Occipital lobe (tissue), 2 donors: ENCODE results near the gene PIGC. TPM values are rescaled to one million over a fixed set of nuclear protein-coding genes. Genes with fewer than 3 reads are reported as not detected.

Experiments used
- DNase-seq: peaks from one replicate; lab custom pipeline; 2025; lab: John Stamatoyannopoulos, UW
- total RNA-seq: library from RNA; depleted of rRNA; stranded (reverse); fragments of >200 nt; gene quantifications from one replicate; pipeline ENCODE4 v1.2.3, GENCODE V29; 2014

The PIGC gene
- total RNA-seq: 30.7 TPM

DNA sequence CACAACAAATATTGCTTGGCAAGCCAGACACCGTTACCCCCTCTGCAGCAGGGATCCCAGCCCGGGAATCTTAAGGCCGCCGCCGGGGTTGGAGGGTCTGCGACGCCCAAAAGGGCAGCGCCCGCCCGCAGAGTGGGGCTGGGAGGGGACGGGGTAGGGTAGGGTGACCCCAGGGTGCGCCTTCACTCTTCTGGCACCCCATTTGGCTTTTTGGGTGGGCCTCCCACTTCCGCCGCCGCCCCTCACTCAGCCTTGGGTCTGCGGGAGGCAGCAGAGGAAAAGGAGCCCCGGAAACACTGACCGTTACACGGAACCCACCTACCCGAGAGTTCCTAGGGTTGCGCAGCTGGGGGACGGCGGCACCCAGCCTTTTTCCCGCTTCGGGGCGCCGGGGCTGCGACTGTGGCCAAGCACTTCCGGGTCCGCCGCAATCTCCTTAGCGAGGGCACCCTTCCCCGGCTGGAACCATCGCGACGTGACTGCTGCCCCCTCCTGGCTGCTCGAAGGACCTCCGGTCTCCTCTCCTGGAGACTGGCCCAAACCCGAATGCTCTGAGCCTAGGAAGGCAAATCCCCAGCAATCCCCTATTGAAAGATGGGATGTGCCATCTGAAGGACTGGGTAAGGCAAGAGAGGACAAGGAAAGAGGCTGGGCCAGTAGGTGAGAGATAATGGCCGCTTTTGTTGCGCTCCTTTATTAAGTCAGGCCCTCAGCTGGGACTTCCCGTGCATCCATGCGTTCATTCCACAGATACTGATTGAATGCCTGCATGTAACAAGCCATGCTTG lies at the start of gene PIGC:
PIGC (minus strand) TSS at position 404 of the 788 bp plus-strand sequence. CDS start 1,447 bp downstream, outside the sequence.
- peak; percentile 88 for DNase-seq

DNA sequence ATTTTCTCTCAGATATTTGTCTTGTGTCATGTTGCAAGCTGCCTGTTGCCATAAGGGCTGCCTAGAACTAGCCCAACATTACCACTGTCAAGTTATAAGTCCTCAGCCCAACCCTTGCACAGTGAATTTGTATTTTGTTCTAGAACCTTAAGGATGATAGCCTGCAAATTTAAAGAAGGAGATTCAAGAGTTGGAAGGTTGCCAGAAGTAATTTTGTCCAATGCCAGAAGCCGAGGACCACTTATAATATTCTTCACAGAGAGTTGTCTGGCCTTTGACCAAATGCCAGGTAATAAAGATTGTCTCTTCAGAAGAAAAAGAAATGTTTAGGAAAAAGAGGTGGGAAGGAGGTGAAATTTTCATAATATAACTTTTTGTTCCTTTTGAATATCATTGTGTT lies 48.6 kb upstream of the PIGC start:
- no peak for DNase-seq

DNA sequence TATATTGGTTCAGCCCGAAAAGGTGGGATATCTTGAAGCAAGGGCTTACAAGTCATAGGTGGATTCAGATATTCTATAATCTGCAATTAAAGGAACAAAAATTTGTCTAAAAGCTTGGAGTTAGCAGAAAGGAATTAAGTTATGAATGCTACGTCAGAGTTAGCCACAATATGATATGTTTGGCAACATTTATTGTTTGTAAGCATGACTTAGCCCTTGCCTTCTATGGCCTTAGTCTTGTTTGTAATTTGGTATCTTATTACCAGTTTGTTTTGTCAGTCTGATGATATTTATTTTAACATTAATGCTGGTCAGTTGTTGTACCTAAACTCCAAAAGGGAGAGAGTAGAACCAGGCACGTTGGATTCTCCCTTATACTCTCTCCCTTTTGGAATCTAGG lies 46.0 kb upstream of the PIGC start:
- DNase-seq: no peak

DNA sequence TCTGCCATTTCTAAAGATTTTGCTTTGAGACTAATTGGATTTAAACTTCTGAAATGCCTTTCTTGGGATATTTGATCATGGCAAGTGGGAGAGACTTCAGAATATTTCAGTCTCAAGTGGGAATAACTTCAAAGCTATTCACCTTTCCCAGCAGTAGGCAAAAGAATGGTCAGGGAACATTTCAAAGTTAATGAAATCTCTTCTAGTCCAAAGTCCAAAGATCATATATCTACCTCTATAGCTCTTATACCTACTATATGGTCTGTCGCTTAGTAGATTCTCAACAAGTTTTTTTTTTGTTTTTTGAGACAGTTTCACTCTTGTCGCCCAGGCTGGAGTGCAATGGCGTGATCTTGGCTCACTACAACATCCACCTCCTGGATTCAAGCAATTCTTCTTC lies 44.5 kb upstream of the PIGC start:
- DNase-seq: no peak

DNA sequence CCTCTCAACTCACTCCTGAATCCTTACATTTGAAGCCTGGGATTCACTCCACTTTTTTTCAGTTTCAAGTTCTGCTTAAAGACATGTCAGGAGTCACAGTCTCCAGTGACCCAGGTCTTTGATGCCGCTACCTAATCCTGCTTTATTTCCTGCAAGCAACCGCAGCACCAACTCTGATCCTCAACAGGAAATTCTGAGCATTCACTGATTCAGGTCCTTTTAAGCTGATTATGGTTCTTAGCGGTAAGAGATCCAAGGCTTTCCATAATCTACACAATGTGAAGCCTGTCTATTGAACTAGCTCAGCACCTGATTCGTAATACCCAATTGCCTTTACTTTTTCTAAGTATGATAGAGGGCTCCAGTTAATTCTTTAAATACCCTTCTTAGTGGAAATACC lies 43.7 kb upstream of the PIGC start:
- DNase-seq: no peak

DNA sequence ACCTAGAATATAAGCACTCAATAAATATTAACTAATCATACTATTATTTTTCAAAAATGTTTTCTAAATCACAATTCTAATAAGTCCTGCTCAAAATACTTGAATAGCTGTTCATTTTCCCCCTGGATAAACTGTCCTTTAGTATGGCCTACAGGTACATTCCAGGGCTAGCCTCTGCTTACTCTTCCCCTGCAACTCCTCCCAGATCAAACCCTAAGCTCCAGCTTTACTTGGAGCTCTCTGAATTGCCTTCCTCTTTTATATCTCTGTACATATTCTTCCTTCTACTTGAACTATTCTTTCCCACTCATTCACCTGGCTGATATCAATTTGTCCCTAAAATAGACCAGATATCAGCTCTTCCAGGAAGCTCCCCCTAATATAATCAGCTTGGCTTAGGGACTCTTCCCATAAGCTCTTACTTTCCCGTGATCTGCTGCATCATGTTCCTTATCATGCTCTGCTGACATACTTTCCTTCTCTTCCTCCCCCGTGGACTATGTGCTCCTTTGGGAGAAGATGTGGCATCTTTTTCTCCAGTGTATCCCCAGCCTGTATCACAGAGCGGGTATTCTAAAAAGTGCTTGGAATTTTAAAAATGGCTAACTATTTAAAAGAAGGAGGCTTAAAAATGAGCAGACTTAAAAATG lies 43.1 kb upstream of the PIGC start:
- DNase-seq: no peak

DNA sequence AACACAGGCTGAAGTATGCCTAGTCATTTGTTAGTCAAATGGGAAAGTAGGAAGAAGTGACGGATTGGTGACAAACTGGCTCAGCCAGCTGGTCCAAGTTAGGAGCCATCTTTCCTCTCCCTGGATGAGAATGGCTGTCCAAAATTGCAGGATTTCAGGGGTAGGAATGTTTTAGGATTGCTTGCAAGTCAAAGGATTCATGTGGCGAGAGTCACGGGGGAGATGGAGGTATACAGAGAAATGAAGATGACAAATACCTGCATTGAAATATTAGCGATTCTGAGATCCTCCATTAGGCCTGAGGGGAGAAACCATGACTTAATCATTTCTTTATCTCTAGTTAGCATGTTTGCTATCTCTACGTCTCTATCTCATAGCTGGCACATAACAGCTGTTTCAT lies 41.8 kb upstream of the PIGC start:
- no peak for DNase-seq

DNA sequence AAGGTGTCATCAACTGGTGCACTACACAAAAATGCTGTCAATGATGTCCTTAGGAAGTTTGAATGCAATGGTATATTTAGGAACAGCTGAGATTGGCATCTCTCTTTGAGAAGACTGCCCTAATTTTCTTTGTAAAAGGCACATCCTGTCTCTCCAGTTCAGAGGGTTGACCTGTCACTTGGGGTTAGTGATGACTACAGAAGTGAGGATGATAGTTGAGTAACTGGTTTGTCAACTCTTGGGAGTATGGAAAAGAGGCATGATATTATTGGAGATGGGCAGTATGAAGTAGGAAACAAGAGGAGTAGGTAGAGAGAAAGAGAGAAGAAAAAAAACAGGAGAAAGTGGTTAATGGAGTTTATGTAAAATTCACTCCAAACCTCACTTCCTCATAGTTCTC lies 40.4 kb upstream of the PIGC start:
- no peak for DNase-seq

DNA sequence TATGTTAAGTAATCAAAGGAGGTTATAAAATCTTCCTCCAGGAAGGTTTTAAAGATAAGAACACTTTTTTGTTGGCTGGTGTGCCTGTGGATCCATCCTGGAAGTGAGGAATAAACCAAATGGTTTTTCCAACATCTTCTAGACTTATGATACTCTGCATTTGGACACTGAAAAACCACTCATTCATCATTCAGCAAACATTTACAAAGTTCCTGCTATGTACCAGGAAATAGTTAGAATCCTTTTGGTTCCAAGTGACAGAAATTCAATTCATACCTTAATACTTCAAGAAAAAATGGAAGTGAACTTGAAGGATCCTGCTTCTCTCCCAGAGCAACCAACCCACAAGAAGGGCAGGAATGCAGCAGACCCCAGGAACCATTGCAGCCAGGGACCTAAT lies 39.6 kb upstream of the PIGC start:
- no peak for DNase-seq

DNA sequence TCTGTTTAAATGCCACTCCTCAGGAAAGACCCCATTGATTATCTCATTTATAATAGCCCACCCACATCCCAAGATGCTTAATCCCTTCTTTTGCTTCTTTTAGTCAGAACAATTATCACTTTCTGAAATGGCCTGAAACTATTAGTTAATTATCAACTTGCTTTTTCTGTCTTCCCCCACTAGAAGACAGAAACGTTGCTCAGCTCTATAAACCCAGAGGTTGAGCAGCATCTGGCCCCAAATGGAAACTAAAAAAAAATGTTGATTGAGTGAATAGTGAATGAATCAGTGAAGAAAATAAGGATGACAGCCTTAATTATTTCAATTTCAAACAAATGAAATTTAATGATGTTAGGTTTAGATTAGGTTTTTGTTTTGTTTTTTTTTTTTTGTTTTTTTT lies 38.2 kb upstream of the PIGC start:
- DNase-seq: no peak

DNA sequence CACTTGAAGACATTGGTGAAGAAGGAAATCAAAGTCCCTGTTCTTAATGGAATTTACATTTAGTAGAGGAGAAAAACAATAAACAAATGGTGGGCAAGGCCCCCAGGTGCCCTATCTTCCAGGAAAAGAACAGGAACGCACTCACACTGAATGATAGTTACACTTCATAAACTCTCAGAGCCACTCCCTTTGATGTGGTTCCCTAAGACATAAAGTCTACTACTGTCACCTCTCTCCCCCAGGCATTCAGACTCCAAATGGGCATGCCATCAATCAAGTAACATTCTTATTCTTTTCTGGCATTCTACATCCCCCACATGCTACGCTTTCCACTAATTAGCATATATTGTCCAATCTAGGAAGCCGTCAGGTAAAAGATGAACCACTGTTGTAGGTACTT lies 36.6 kb upstream of the PIGC start:
- no peak for DNase-seq

DNA sequence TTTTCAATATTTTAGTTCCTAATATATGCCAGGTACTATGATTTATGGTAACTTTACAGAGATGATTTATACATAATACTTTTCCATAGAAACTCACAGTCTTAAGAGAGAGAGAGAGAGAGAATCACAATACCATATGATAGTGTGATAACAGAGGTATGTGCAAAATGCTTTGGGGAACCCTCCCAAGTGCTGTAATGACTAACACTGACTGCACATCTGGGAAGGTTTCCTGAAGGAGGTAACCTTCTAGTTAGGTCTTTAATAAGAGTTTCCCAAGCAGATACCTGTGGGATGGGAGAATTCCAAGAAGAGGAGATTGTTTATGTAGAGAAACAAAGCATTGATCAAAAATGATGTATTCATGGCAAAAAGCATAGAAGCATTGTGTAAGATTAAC lies 34.6 kb upstream of the PIGC start:
- DNase-seq: no peak

DNA sequence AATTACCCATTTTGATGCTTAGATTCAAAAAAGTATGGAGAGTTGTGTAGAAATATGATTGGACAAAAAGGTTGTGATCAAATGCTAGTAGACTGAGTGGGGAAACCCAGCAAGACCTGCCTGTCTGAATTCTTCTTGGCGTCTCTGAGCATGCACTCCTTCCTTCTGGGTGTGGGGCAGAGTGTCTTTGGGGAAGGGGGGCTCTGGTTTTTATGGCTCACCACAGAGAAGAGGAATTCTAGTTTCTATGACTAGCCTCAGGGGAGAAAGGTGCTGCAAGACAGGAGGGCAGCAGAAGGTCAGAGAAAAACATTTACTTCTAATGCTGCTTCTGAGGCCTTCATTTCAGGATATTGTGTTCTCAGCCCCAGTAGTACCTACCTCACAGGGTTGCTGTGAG lies 33.9 kb upstream of the PIGC start:
- no peak for DNase-seq

DNA sequence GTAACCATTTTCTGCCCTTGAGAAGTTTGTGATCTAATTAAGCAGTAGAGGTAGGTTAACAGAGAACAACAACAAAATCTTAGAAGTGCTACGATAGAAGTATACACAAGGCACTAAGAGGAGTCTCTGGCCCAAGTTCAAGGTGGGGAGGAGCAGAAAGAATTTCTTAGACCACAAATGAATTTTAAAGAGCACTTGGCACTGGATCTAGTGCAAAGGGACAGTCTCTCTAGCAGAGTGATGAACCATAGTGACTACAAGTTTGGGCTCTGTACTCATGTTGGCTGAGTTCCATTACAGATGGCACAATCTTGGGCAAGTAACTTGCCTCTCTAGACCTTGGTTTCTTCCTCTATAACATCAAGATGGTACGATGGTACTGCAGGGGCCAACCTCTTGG lies 33.3 kb upstream of the PIGC start:
- no peak for DNase-seq

DNA sequence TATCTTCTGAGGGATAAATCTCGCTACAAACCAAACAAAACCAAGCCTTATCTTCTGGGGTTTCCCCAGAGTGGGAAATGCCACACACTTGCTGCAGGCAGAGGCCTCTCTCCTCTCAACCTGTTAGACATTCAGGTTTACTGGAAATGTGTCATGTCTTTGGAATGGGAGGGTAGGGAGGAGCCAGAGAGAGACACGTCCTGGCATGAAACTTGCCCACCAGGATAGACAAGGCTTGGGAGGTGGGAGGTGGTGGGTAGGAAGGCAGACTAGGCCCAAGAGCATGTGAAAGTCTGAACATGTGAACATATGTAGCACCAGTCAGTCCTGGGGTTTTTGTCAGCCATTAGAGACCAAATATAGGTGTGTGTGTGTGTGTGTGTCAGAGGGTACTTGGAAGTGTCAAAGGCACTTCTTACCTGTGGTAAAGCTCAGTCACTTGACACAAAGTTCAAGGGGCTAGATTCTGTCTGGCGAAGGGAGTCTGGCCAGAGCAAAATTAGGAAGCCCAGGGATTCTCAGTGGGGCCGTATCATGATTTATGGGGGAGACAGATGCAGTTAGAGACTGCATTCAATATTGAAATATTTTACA lies 32.4 kb upstream of the PIGC start:
- DNase-seq: no peak

DNA sequence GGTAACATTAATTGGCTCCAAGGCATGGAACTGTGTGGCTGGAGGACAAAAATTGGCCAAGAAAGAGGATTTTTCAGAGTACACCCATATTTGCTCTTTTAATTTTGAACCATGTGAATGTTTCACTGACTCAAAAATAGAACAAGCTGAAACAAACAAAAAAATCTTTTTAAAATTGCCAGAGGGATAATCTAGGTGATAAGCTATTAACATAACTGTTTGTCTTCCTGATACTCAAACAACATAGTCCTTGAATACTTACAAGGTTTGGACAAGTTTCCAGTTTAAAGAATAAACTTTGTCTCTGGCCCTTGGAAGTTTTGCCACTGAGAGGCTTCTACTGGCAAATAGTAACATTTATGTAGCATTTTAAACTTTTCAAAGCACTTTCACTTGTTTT lies 30.0 kb upstream of the PIGC start:
- no peak for DNase-seq

DNA sequence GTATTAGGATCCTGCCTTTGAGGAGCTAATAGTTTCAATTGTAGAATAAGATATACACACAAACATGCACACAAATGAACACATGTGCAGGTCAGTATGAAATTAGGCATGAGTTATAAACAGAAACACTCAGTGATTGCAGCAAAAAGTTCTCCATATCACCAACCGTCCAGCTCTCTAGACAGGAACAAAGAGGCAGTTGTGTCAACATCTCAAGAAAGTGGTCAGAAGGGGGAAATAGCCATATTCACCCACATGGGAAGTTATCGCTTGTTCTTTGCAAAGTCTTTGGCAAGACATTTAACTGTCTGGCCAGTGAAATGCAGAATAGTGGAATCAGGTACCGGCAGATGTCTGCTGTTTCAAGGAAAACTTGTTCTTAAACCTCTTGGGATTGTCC lies 29.4 kb upstream of the PIGC start:
- no peak for DNase-seq

DNA sequence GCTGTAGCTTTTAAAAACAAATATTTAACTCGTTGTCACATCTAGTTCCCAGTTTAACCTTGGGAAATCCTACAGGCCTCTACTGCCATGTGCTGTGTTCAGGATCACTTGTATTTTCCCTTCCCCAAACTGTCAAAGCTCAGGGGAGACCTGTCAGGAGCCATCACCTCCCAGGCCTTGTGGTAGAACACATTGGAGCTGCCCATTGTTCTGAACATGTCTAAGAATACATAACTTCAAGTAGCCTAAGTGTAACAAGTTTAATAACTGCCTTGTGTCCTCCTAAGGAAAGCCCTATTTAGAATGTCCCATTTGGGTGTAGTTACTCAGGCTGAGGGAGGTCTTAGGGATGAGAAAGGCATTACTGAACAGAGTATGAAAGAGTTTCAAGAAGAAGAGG lies 28.6 kb upstream of the PIGC start:
- no peak for DNase-seq

DNA sequence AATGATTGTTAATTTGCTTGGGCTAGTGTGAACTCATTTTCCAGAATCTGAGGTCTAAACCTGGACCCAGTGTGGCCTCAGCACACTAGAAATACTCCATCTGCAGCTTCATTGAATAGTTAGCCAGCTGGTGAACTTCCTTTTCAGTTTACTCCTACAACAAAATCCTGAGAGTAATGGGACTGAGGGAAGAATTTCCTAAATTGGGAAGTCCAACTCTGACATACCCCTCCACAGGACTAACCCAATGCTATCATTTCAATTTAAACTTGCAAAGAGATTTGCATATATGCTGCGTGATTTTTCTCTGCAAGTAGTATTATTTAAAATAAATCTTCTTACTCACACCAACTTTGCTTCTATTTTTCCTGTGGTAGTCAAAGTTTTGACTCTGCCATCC lies 27.8 kb upstream of the PIGC start:
- DNase-seq: no peak

DNA sequence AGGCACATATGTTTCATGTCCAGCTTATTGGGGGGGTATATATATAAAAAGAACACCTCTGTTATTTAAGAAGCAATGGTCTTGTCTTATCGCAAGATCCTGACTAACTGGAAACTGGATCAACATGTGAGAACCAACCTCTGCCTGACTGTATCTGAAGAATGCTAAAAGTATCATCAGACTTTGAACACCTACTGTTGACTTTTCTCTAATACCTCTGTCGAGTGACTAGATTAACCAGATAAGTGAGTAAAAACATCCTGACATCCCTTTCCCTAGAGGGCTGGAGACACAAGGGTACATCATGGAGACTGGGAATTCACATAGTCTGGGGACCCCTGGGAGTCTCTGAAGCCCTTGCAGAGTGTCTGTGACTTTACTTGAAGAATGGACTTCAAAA lies 26.3 kb upstream of the PIGC start:
- no peak for DNase-seq

DNA sequence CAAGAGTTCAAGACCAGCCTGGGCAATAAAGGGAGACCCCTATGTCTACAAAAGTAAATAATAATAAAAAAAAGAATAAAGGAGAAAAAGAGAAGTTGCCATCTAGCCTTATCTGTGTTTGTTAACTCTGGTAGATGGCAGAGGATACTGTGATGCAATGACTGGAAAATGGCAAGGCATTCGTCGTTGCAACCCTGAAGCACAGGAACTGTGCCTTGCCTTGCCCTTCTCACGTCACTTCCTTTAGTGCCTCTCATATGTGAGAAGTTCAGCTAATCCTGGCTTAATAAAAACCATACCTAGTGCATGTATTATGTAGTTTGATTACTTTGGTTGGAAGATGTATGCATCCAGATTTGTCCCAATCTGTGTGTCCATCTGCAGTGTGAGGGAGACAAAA lies 25.8 kb upstream of the PIGC start:
- no peak for DNase-seq

DNA sequence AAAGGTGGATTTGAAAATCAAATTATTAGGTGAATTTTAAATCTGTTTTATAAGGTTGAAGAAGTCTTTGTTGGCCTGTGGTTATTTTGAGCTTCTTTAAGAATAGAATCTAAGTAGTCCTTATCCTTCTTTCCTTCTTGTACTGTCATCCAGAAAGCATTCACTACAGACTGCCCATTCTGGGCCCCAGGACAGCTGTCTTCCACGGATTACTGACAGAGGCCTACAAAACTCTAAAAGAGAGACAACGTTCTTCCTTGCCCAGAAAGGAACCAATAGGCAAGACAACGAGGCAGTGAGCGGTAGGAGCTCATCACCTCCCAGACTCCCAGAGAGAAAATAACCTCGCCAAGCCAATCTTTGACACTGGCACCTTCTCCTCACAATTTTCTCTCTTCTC lies 24.4 kb upstream of the PIGC start:
- no peak for DNase-seq

DNA sequence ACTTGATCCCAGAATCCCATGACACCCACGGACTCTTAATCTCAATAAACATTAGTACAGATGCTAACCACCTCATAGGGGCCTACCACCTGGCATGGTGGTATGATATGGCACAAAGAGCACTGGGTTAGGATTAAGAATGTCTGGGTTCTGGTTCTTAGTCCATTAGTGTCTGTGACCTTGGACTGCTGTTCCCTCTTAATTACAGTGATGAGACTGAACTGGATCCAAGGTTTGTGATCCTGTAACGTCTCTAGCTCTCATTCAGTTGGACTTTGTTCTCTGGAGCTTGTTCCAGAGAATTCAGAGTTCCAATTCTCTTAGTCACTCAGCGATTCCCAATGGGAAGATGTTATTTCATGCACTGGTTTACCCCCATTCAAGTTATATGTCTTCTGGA lies 23.6 kb upstream of the PIGC start:
- no peak for DNase-seq
